ENCODE measurements around the gene LRRC74A.

GRCh38 chr14:76780058-76780345, 46.2 kb upstream of the LRRC74A start:
- TF ChIP-seq, protein P1, sequence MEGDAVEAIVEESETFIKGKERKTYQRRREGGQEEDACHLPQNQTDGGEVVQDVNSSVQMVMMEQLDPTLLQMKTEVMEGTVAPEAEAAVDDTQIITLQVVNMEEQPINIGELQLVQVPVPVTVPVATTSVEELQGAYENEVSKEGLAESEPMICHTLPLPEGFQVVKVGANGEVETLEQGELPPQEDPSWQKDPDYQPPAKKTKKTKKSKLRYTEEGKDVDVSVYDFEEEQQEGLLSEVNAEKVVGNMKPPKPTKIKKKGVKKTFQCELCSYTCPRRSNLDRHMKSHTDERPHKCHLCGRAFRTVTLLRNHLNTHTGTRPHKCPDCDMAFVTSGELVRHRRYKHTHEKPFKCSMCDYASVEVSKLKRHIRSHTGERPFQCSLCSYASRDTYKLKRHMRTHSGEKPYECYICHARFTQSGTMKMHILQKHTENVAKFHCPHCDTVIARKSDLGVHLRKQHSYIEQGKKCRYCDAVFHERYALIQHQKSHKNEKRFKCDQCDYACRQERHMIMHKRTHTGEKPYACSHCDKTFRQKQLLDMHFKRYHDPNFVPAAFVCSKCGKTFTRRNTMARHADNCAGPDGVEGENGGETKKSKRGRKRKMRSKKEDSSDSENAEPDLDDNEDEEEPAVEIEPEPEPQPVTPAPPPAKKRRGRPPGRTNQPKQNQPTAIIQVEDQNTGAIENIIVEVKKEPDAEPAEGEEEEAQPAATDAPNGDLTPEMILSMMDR (optimal IDR thresholded peaks at IDR 0.05 in 1 of 3, IDR thresholded peaks at IDR 0.05 in 1 of 3, conservative IDR thresholded peaks at IDR 0.05 in 1 of 3; ENCODE audit: extremely low read depth in 1 of 3, insufficient read depth in 2 of 3, low read length in 3 of 3) = no peak
- no peak for TF ChIP-seq EZH2 (IDR thresholded peaks at IDR 0.05; ENCODE audit: low read length)

All from keratinocyte (primary cell).